Ramos (cell line): ENCODE measurements around the gene ARRDC3.
"Not testable (repeated sequence)": the region's sequence is repeated elsewhere in the genome, so short reads cannot be mapped to it uniquely, and the experiment has no call there.

ENCODE experiments used
- in situ Hi-C: fragments of 300-500 bp; cut with MboI; formaldehyde crosslinking; loops from one replicate; pipeline ENCODE4 v1.14.3; 2022; ENCODE audit warnings: low sequenced_read_pairs; ENCODE audit not compliant: unreplicated experiment

ARRDC3 gene

DNA sequence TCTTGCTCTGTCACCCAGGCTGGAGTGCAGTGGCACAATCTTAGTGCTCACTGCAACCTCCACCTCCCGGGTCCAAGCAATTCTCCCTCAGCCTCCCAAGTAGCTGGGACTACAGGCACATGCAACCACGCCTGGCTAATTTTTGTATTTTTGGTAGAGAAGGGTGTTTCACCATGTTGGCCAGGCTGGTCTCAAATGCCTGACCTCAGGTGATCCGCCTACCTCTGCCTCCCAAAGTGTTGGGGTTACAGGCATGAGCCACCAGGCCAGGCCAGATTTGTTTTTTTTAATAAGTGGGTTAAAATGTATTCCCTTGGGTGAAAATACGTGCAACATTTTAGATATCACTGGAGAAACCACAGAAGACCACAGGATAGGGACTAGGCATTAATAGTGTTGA lies 60.1 kb downstream of the ARRDC3 start:
- in situ Hi-C loops: not testable (repeated sequence)

DNA sequence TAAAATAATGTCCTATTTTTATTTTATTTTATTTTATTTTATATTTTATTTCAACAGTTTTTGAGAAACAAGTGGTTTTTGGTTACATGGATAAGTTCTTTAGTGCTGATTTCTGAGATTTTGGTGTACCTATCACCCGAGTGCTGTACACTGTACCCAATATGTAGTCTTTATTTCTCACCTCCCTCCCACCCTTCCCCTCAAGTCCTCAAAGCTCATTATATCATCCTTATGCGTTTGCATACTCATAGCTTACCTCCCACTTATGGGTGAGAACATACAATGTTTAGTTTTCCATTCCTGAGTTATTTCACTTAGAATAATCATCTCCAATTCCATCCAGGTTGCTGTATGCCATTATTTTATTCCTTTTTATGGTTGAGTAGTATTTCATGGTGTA lies 63.5 kb downstream of the ARRDC3 start:
- in situ Hi-C loops: no loop called here

DNA sequence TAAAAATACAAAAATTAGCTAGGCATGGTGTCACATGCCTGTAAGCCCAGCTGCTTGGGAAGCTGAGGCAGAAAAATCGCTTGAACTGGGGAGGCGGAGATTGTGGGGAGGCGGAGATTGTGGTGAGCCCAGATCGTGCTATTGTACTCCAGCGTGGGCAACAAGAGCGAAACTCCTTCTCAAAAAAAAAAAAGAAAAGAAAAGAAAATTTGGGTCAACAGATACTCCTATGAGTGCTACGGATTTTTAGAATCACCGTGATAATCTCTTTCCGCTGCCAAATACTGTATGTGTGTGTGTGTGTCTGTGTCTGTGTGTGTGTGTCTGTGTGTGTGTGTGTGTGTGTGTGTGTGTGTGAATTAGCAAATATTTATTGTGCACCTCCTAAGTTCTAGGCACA lies 64.4 kb downstream of the ARRDC3 start:
- in situ Hi-C loops: no loop called here
